ENCODE data around the gene TFCP2L1.

TFCP2L1 gene

GRCh38 chr2:121251497-121251896 lies 33.5 kb downstream of the TFCP2L1 start:
- CTCF ChIA-PET: interaction anchor here (1.6 kb wide), 1 partner anchor 123 kb away, joined by 4 read pairs; no protein-coding TSS in a partner anchor
- POLR2A ChIA-PET: no interaction called here
- TF ChIP-seq SP1 (IDR thresholded peaks at IDR 0.05) (no peak), L3MBTL2 (conservative IDR thresholded peaks at IDR 0.05) (no peak), ZNF384 (IDR thresholded peaks at IDR 0.05) (no peak), ELF4 (IDR thresholded peaks at IDR 0.05) (no peak), PKNOX1 (IDR thresholded peaks at IDR 0.05) (no peak), FOXM1 (IDR thresholded peaks at IDR 0.05; ENCODE audit: borderline replicate concordance) (no peak), ARNT (IDR thresholded peaks at IDR 0.05) (no peak), FOXA1 (IDR thresholded peaks at IDR 0.05) (no peak), HDGF (IDR thresholded peaks at IDR 0.05; ENCODE audit: borderline replicate concordance) (no peak), CTBP1 (IDR thresholded peaks at IDR 0.05; ENCODE audit: borderline replicate concordance) (no peak), FOXK2 (IDR thresholded peaks at IDR 0.05) (no peak), BHLHE40 (IDR thresholded peaks at IDR 0.05; ENCODE audit: borderline replicate concordance) (no peak), LEF1 (IDR thresholded peaks at IDR 0.05; ENCODE audit: borderline replicate concordance) (no peak), TARDBP (IDR thresholded peaks at IDR 0.05) (no peak), NFRKB (IDR thresholded peaks at IDR 0.05) (no peak), SUZ12 (IDR thresholded peaks at IDR 0.05) (no peak)
- no peak for DNase-seq (ENCODE audit: extremely low spot score)

- ChIA-PET POLR2A (no interaction called here), CTCF (no interaction called here)
- TF ChIP-seq FOXA1 (IDR thresholded peaks at IDR 0.05) (no peak), ELF4 (IDR thresholded peaks at IDR 0.05) (no peak), TARDBP (IDR thresholded peaks at IDR 0.05) (no peak), BHLHE40 (IDR thresholded peaks at IDR 0.05; ENCODE audit: borderline replicate concordance) (no peak), CTBP1 (IDR thresholded peaks at IDR 0.05; ENCODE audit: borderline replicate concordance) (no peak), FOXK2 (IDR thresholded peaks at IDR 0.05) (no peak), PKNOX1 (IDR thresholded peaks at IDR 0.05) (no peak), SP1 (IDR thresholded peaks at IDR 0.05) (no peak), FOXM1 (IDR thresholded peaks at IDR 0.05; ENCODE audit: borderline replicate concordance) (no peak), ARNT (IDR thresholded peaks at IDR 0.05) (no peak)
- DNase-seq (ENCODE audit: extremely low spot score): no peak
Observed at GRCh38 chr2:121248766-121249343, 36.1 kb downstream of the TFCP2L1 start.

- no peak for TF ChIP-seq FOXK2 (IDR thresholded peaks at IDR 0.05)
- no peak for TF ChIP-seq SP1 (IDR thresholded peaks at IDR 0.05)
- no peak for TF ChIP-seq L3MBTL2 (conservative IDR thresholded peaks at IDR 0.05)
- TF ChIP-seq NFRKB (IDR thresholded peaks at IDR 0.05): no peak
- TF ChIP-seq LEF1 (IDR thresholded peaks at IDR 0.05; ENCODE audit: borderline replicate concordance): no peak
- no peak for TF ChIP-seq CTBP1 (IDR thresholded peaks at IDR 0.05; ENCODE audit: borderline replicate concordance)
- TF ChIP-seq HDGF (IDR thresholded peaks at IDR 0.05; ENCODE audit: borderline replicate concordance): no peak
- TF ChIP-seq ZNF384 (IDR thresholded peaks at IDR 0.05): no peak
- TF ChIP-seq FOXM1 (IDR thresholded peaks at IDR 0.05; ENCODE audit: borderline replicate concordance): no peak
- no peak for TF ChIP-seq BHLHE40 (IDR thresholded peaks at IDR 0.05; ENCODE audit: borderline replicate concordance)
- TF ChIP-seq ARNT (IDR thresholded peaks at IDR 0.05): no peak
- TF ChIP-seq TARDBP (IDR thresholded peaks at IDR 0.05): no peak
- TF ChIP-seq PKNOX1 (IDR thresholded peaks at IDR 0.05): no peak
- no peak for TF ChIP-seq ELF4 (IDR thresholded peaks at IDR 0.05)
- TF ChIP-seq FOXA1 (IDR thresholded peaks at IDR 0.05): no peak
- no peak for TF ChIP-seq SUZ12 (IDR thresholded peaks at IDR 0.05)
- ChIA-PET POLR2A (interaction anchor here (1.2 kb wide), 1 partner anchor 9 kb away, joined by 3 read pairs; no protein-coding TSS in a partner anchor), CTCF (no interaction called here)
- DNase-seq (ENCODE audit: extremely low spot score): no peak
Observed at GRCh38 chr2:121247971-121248370, 37.0 kb downstream of the TFCP2L1 start.

- ChIA-PET POLR2A (interaction anchor here (1.2 kb wide), 1 partner anchor 8 kb away, joined by 3 read pairs; no protein-coding TSS in a partner anchor), CTCF (no interaction called here)
- TF ChIP-seq TARDBP (IDR thresholded peaks at IDR 0.05): no peak
- no peak for TF ChIP-seq ZNF384 (IDR thresholded peaks at IDR 0.05)
- TF ChIP-seq L3MBTL2 (conservative IDR thresholded peaks at IDR 0.05): no peak
- TF ChIP-seq PKNOX1 (IDR thresholded peaks at IDR 0.05): no peak
- TF ChIP-seq LEF1 (IDR thresholded peaks at IDR 0.05; ENCODE audit: borderline replicate concordance): no peak
- TF ChIP-seq ELF4 (IDR thresholded peaks at IDR 0.05): no peak
- TF ChIP-seq BHLHE40 (IDR thresholded peaks at IDR 0.05; ENCODE audit: borderline replicate concordance): no peak
- TF ChIP-seq CTBP1 (IDR thresholded peaks at IDR 0.05; ENCODE audit: borderline replicate concordance): no peak
- TF ChIP-seq FOXM1 (IDR thresholded peaks at IDR 0.05; ENCODE audit: borderline replicate concordance): no peak
- no peak for TF ChIP-seq FOXK2 (IDR thresholded peaks at IDR 0.05)
- no peak for TF ChIP-seq HDGF (IDR thresholded peaks at IDR 0.05; ENCODE audit: borderline replicate concordance)
- no peak for TF ChIP-seq ARNT (IDR thresholded peaks at IDR 0.05)
- no peak for TF ChIP-seq SP1 (IDR thresholded peaks at IDR 0.05)
- DNase-seq (ENCODE audit: extremely low spot score): no peak
Observed at GRCh38 chr2:121247534-121247933, 37.5 kb downstream of the TFCP2L1 start.

GRCh38 chr2:121246704-121247255 lies 38.2 kb downstream of the TFCP2L1 start:
- DNase-seq (ENCODE audit: extremely low spot score): no peak
- POLR2A ChIA-PET: no interaction called here
- CTCF ChIA-PET: no interaction called here
- no peak for TF ChIP-seq TARDBP (IDR thresholded peaks at IDR 0.05)
